Right atrium auricular region (tissue), 2 donors: ENCODE measurements around the gene SAMD15. TPM values are rescaled to one million over a fixed set of nuclear protein-coding genes. Genes with fewer than 3 reads are reported as not detected.

Source experiments
- DNase-seq: peaks from one replicate; pipeline ENCODE4 v3.0.0-alpha.2; 2019; ENCODE audit warnings: low spot score
- H3K27ac ChIP-seq, 2 donors: fragments of 200-600 bp; sonication (generic); 1 replicate in 1 of 2; 2 replicates in 1 of 2; pipeline ENCODE4 v1.5.1; 2016 to 2019
- H3K27me3 ChIP-seq, 2 donors: fragments of 200-600 bp; sonication (generic); one replicate each; pipeline versions ENCODE4 v1.5.1 to v1.6.0; 2017 to 2019
- H3K36me3 ChIP-seq: fragments of 200-600 bp; sonication (generic); one replicate; pipeline ENCODE4 v1.5.1; 2016
- H3K4me1 ChIP-seq, 2 donors: fragments of 200-600 bp; sonication (generic); one replicate each; pipeline versions ENCODE4 v1.5.1 to v1.6.0; 2017 to 2019
- H3K4me3 ChIP-seq, 2 donors: fragments of 200-600 bp; sonication (generic); 1 replicate in 1 of 2; 2 replicates in 1 of 2; pipeline ENCODE4 v1.5.1; 2017 to 2019; ENCODE audit warnings: mild to moderate bottlenecking in 1 of 2, moderate library complexity in 1 of 2
- H3K9me3 ChIP-seq, 2 donors: fragments of 200-600 bp; sonication (generic); one replicate each; pipeline ENCODE4 v1.5.1; 2019
- total RNA-seq, 2 donors: library from RNA; depleted of rRNA; stranded (reverse); fragments of >200 nt; gene quantifications; one replicate each; pipeline ENCODE4 v1.1.0, GENCODE V29; 2016
- TF ChIP-seq, protein P1 (sequence below), 2 donors: fragments of 200-600 bp; sonication (generic); IDR thresholded peaks; one replicate each; pipeline ENCODE4 v1.5.1; 2019; ENCODE audit warnings: antibody characterized with exemption in 2 of 2

Gene SAMD15
- total RNA-seq, 2 donors from 2014 or later: 0.26 to 0.39 TPM

DNA sequence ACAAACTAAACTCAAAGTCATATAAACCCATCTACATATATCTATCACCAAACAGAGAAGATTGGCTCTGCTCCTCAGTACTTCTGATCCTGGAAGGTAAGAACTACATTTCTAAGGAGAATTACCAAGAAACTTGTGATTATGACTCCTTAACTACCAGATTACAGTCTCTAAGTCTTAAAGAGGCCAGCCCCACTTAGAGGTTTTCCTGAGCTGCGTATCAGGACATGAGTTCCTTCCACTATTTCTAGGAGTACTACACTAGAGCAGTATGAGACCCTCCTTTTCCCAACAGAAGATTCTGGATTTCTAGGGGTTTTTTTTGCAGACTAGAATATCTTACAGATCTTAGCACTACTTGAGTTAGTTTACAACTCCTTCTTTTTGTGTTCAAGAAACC, 46.2 kb downstream of the SAMD15 start, which contains the start of gene NOXRED1:
Gene NOXRED1, minus strand, starts transcription at position 101 of the 400 bp plus-strand sequence. CDS start 634 bp downstream, outside the sequence.
- Histone ChIP-seq H3K27me3 (no peaks in the 10 kb centered on the region), H3K36me3 (peaks cover 52% of the 10 kb centered on the region)
- TF ChIP-seq, protein P1, sequence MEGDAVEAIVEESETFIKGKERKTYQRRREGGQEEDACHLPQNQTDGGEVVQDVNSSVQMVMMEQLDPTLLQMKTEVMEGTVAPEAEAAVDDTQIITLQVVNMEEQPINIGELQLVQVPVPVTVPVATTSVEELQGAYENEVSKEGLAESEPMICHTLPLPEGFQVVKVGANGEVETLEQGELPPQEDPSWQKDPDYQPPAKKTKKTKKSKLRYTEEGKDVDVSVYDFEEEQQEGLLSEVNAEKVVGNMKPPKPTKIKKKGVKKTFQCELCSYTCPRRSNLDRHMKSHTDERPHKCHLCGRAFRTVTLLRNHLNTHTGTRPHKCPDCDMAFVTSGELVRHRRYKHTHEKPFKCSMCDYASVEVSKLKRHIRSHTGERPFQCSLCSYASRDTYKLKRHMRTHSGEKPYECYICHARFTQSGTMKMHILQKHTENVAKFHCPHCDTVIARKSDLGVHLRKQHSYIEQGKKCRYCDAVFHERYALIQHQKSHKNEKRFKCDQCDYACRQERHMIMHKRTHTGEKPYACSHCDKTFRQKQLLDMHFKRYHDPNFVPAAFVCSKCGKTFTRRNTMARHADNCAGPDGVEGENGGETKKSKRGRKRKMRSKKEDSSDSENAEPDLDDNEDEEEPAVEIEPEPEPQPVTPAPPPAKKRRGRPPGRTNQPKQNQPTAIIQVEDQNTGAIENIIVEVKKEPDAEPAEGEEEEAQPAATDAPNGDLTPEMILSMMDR (IDR thresholded peaks at IDR 0.05): no peak

DNA sequence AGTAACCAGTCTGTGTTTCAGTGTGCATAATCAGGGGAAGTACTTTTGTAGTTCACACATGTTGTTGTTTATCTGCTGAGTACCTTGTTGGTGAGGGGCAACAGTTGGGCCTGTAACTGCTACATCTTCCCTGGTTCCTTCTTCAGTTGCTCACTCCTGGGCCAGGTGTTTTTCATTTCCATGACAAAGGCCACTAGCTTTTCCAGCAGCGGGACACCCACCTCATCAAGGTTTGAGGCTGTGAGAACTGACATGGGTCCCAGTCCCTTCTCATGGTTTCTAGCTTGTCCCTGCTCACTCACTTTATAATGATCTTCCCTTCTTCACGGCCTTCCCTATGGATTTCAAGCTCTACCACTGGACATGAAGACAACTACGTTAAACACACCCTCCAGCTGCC, 47.7 kb downstream of the SAMD15 start:
- Histone ChIP-seq H3K4me1 (no peaks in the 10 kb centered on the region), H3K9me3 (peaks cover 0 to 6% of the 10 kb centered on the region in 2 donors), H3K4me3 (no peak overlapping the region), H3K27me3 (no peaks in the 10 kb centered on the region), H3K36me3 (peaks cover 66% of the 10 kb centered on the region), H3K27ac (no peak overlapping the region)
- no peak for DNase-seq
- TF ChIP-seq, protein P1 (IDR thresholded peaks at IDR 0.05): no peak

More for the DNA sequence above, 46.2 kb downstream of the SAMD15 start, which contains the start of gene NOXRED1:
- Histone ChIP-seq H3K27ac (no peak within 1 kb of the TSS), H3K9me3 (peaks cover 0 to 20% of the 10 kb centered on the region in 2 donors), H3K4me1 (no peaks in the 10 kb centered on the region), H3K4me3 (no peak within 1 kb of the TSS)
- no peak for DNase-seq

DNA sequence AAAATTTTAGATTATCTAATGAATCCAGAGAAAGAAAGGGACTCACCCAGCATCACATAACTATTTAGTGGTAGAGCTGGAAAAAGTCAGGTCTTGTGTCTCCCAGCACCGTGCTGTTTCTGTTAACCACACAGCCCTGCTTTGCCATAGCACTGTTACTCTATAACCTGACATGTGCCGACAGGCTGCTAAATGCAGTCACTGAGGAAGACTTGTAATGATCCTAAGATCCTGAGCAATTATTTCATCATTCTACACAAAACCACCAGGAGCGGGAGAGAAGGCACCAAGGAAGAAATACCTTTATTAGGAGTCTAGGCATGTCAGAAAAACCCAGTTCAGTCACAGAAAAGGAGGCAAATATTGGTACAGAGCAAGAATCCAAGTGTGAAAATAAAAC, 49.2 kb downstream of the SAMD15 start:
- Histone ChIP-seq H3K27me3 (no peaks in the 10 kb centered on the region), H3K9me3 (no peaks in the 10 kb centered on the region), H3K4me1 (no peaks in the 10 kb centered on the region), H3K36me3 (peaks cover 73% of the 10 kb centered on the region), H3K4me3 (no peak overlapping the region), H3K27ac (no peak overlapping the region)
- TF ChIP-seq, protein P1 (IDR thresholded peaks at IDR 0.05): no peak
- no peak for DNase-seq

DNA sequence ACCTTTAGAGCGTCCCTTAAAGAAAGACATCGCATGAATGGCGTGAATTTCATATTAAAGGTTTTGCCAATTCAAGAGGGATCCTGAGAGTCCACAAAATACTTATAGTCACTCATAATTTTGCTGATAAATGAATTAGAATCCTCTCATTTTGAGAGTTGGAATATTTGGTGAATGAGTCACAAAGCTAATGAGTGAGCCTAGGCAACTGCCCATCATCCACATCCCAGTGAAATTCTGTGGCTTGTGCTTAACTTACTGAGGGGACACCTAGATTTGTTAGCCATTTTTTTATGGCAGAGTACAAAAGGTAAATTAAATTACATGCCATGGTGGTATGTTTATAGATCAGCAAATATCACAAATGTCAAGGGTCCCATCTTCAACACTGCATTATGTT, 58.9 kb downstream of the SAMD15 start:
- Histone ChIP-seq H3K4me1 (no peaks in the 10 kb centered on the region), H3K27me3 (no peaks in the 10 kb centered on the region), H3K4me3 (no peak overlapping the region), H3K36me3 (peaks cover 60% of the 10 kb centered on the region), H3K27ac (no peak overlapping the region), H3K9me3 (no peaks in the 10 kb centered on the region)
- TF ChIP-seq, protein P1 (IDR thresholded peaks at IDR 0.05): no peak
- DNase-seq: no peak

DNA sequence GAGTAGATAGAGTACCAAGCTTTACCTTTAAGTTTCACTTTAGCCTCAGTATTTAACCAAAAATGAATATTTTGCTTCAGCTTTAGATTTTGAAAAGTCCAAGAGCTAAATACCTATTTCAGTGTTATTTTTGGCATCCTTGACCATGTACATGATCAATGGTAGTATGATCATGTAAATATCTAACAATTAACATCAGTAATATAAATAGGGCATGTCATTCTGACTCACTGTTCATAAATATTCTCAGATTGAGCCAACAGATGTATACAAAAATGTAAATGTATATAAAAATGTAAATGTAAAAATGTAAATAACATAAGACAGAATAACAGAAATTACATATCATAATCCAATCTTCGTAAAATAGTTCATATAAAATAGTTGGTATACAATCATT, 61.4 kb downstream of the SAMD15 start:
- TF ChIP-seq, protein P1 (IDR thresholded peaks at IDR 0.05): no peak

DNA sequence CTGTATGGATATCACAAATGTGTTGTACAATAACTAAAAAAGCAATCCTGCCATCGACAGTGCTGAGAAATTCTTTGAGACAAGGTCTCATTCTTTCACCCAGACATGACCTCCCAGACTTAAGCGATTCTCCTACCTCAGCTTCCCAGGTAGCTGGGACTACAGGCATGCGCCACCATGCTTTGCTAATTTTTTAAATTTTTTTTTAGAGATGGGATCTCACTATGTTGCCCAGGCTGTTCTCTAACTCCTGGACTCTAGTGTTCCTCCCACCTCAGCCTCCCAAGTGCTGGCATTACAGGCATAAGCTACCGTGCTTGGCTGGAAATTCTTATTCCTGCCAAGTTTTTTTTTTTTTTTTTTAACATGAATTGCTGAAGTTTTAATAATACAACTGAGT, 62.7 kb downstream of the SAMD15 start:
- Histone ChIP-seq H3K27ac (no peak overlapping the region), H3K36me3 (peaks cover 73% of the 10 kb centered on the region), H3K4me3 (no peak overlapping the region), H3K27me3 (no peaks in the 10 kb centered on the region), H3K9me3 (no peaks in the 10 kb centered on the region), H3K4me1 (no peaks in the 10 kb centered on the region)
- DNase-seq: no peak
- TF ChIP-seq, protein P1 (IDR thresholded peaks at IDR 0.05): no peak

More for the DNA sequence above, 61.4 kb downstream of the SAMD15 start:
- no peak overlapping the region for H3K4me3 ChIP-seq
- H3K4me1 ChIP-seq: no peaks in the 10 kb centered on the region
- H3K27ac ChIP-seq: no peak overlapping the region
- H3K9me3 ChIP-seq: no peaks in the 10 kb centered on the region
- DNase-seq: no peak
- H3K36me3 ChIP-seq: peaks cover 77% of the 10 kb centered on the region
- no peaks in the 10 kb centered on the region for H3K27me3 ChIP-seq
